ENCODE measurements around the gene CNTNAP2.

GRCh38 chr7:146319629-146320028, 203.0 kb downstream of the CNTNAP2 start:
- TF ChIP-seq MAFG (CRISPR knock-in tag; IDR thresholded peaks at IDR 0.05) = no peak
- no peak for TF ChIP-seq FOSL1 (CRISPR knock-in tag; IDR thresholded peaks at IDR 0.05; ENCODE audit: borderline replicate concordance)
- no peak for TF ChIP-seq RARG (CRISPR knock-in tag; IDR thresholded peaks at IDR 0.05; ENCODE audit: low read depth)
- TF ChIP-seq ZNF232 (CRISPR knock-in tag; IDR thresholded peaks at IDR 0.05; ENCODE audit: borderline replicate concordance) = no peak
- no peak for TF ChIP-seq SIN3A (IDR thresholded peaks at IDR 0.05; ENCODE audit: borderline replicate concordance, low read depth, low read length)
- TF ChIP-seq CTCF (CRISPR knock-in tag; IDR thresholded peaks at IDR 0.05) = no peak
- no peak for TF ChIP-seq CBX1 (IDR thresholded peaks at IDR 0.05; ENCODE audit: low read depth)
